ENCODE results near the gene HGS. TPM values are rescaled to one million over a fixed set of nuclear protein-coding genes. Genes with fewer than 3 reads are reported as not detected.

Gene HGS
- total and polyA plus RNA-seq, 2 of the 13 experiments (the other 11 are each of a cell fraction or from before 2014, with no cell fraction given): 73.3 to 78.1 TPM

DNA sequence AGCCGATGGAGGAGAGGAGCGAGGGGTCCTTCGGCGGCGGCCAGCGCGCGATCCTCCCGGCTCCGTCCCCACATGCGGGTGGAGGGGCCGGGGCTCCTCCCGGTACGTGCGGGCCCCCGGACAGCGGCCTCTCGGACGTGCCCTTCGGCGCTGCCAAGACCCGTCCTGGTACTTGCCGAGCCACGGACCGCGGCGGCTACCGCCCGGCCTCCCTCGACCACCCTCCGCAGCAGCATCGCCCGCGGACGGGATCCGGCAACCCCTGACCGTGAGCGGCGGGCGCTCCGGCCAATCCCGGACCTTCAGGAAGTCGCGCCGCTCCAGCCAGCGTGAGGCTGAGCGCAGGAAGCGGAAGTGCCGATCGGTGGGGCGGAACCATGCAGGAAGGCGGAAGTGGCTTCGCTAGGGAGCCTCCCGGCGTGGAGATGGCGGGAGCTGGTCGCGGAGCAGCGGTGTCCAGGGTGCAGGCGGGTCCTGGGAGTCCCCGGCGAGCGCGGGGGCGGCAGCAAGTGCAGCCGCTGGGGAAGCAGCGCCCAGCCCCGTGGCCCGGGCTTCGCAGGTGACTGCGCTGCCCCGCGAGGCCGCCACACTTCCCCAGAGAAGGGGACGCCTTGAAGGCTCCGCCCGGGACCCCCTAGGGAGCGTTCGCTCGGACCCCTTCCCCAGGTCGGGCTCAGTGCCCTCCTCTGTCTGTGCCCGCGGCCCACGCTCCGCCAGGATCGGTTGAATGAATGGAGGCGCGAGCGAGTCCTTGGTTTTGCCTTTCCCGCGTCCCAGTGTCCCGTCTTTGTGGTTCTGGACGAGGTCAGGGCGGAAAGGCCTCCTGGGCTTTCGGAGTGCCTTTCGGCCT lies 17.2 kb upstream of the HGS start, which contains the start of the genes CCDC137 and OXLD1 (continued):
- TF ChIP-seq, protein P1, sequence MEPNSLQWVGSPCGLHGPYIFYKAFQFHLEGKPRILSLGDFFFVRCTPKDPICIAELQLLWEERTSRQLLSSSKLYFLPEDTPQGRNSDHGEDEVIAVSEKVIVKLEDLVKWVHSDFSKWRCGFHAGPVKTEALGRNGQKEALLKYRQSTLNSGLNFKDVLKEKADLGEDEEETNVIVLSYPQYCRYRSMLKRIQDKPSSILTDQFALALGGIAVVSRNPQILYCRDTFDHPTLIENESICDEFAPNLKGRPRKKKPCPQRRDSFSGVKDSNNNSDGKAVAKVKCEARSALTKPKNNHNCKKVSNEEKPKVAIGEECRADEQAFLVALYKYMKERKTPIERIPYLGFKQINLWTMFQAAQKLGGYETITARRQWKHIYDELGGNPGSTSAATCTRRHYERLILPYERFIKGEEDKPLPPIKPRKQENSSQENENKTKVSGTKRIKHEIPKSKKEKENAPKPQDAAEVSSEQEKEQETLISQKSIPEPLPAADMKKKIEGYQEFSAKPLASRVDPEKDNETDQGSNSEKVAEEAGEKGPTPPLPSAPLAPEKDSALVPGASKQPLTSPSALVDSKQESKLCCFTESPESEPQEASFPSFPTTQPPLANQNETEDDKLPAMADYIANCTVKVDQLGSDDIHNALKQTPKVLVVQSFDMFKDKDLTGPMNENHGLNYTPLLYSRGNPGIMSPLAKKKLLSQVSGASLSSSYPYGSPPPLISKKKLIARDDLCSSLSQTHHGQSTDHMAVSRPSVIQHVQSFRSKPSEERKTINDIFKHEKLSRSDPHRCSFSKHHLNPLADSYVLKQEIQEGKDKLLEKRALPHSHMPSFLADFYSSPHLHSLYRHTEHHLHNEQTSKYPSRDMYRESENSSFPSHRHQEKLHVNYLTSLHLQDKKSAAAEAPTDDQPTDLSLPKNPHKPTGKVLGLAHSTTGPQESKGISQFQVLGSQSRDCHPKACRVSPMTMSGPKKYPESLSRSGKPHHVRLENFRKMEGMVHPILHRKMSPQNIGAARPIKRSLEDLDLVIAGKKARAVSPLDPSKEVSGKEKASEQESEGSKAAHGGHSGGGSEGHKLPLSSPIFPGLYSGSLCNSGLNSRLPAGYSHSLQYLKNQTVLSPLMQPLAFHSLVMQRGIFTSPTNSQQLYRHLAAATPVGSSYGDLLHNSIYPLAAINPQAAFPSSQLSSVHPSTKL (CRISPR knock-in tag; IDR thresholded peaks at IDR 0.05): no peak; the same call in 1 of the 2 replicates
- TF ChIP-seq NFIB (CRISPR knock-in tag; IDR thresholded peaks at IDR 0.05; ENCODE audit: borderline replicate concordance) (no peak), POLR2AphosphoS2 (IDR thresholded peaks at IDR 0.05; ENCODE audit: low read depth, low read length) (no peak), ZMAT3 (CRISPR knock-in tag; conservative IDR thresholded peaks at IDR 0.05) (peak; percentile 17; the same call in 1 of the 2 replicates), NFYB (CRISPR knock-in tag; IDR thresholded peaks at IDR 0.05) (peak; percentile 99), ZNF496 (CRISPR knock-in tag; IDR thresholded peaks at IDR 0.05; ENCODE audit: insufficient replicate concordance) (no peak), TGIF2 (CRISPR knock-in tag; IDR thresholded peaks at IDR 0.05) (peak; percentile 43; the same call in 1 of the 2 replicates), ZNF232 (CRISPR knock-in tag; IDR thresholded peaks at IDR 0.05; ENCODE audit: borderline replicate concordance) (no peak), HOXA7 (CRISPR knock-in tag; IDR thresholded peaks at IDR 0.05) (no peak), NFE2L2 (IDR thresholded peaks at IDR 0.05; ENCODE audit: low read length) (no peak), ZNF629 (CRISPR knock-in tag; conservative IDR thresholded peaks at IDR 0.05) (no peak), SNRNP70 (IDR thresholded peaks at IDR 0.05; ENCODE audit: low read depth, low read length) (no peak), RFX5 (IDR thresholded peaks at IDR 0.05; ENCODE audit: low read depth, low read length) (peak; percentile 43; the same call in 1 of the 2 replicates)
- TF ChIP-seq, protein P2, sequence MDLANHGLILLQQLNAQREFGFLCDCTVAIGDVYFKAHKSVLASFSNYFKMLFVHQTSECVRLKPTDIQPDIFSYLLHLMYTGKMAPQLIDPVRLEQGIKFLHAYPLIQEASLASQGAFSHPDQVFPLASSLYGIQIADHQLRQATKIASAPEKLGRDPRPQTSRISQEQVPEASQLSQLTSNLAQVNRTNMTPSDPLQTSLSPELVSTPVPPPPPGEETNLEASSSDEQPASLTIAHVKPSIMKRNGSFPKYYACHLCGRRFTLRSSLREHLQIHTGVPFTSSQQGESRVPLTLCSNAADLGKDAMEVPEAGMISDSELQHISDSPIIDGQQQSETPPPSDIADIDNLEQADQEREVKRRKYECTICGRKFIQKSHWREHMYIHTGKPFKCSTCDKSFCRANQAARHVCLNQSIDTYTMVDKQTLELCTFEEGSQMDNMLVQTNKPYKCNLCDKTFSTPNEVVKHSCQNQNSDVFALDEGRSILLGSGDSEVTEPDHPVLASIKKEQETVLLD (CRISPR knock-in tag; IDR thresholded peaks at IDR 0.05; ENCODE audit: low read depth): peak; percentile 67
- TF ChIP-seq, protein P3, sequence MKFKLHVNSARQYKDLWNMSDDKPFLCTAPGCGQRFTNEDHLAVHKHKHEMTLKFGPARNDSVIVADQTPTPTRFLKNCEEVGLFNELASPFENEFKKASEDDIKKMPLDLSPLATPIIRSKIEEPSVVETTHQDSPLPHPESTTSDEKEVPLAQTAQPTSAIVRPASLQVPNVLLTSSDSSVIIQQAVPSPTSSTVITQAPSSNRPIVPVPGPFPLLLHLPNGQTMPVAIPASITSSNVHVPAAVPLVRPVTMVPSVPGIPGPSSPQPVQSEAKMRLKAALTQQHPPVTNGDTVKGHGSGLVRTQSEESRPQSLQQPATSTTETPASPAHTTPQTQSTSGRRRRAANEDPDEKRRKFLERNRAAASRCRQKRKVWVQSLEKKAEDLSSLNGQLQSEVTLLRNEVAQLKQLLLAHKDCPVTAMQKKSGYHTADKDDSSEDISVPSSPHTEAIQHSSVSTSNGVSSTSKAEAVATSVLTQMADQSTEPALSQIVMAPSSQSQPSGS (CRISPR knock-in tag; IDR thresholded peaks at IDR 0.05): peak; percentile 70; the same call in 1 of the 2 replicates
- TF ChIP-seq, protein P4, sequence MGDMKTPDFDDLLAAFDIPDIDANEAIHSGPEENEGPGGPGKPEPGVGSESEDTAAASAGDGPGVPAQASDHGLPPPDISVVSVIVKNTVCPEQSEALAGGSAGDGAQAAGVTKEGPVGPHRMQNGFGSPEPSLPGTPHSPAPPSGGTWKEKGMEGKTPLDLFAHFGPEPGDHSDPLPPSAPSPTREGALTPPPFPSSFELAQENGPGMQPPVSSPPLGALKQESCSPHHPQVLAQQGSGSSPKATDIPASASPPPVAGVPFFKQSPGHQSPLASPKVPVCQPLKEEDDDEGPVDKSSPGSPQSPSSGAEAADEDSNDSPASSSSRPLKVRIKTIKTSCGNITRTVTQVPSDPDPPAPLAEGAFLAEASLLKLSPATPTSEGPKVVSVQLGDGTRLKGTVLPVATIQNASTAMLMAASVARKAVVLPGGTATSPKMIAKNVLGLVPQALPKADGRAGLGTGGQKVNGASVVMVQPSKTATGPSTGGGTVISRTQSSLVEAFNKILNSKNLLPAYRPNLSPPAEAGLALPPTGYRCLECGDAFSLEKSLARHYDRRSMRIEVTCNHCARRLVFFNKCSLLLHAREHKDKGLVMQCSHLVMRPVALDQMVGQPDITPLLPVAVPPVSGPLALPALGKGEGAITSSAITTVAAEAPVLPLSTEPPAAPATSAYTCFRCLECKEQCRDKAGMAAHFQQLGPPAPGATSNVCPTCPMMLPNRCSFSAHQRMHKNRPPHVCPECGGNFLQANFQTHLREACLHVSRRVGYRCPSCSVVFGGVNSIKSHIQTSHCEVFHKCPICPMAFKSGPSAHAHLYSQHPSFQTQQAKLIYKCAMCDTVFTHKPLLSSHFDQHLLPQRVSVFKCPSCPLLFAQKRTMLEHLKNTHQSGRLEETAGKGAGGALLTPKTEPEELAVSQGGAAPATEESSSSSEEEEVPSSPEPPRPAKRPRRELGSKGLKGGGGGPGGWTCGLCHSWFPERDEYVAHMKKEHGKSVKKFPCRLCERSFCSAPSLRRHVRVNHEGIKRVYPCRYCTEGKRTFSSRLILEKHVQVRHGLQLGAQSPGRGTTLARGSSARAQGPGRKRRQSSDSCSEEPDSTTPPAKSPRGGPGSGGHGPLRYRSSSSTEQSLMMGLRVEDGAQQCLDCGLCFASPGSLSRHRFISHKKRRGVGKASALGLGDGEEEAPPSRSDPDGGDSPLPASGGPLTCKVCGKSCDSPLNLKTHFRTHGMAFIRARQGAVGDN (CRISPR knock-in tag; IDR thresholded peaks at IDR 0.05): peak; percentile 68
- TF ChIP-seq, protein P5, sequence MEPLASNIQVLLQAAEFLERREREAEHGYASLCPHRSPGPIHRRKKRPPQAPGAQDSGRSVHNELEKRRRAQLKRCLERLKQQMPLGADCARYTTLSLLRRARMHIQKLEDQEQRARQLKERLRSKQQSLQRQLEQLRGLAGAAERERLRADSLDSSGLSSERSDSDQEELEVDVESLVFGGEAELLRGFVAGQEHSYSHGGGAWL (CRISPR knock-in tag; IDR thresholded peaks at IDR 0.05): peak; percentile 67
